NCI-H82 treated with DMSO at 0.1 percent for 48 hours (cell line): Measurements from ENCODE around the gene LMF1.
"Not testable (repeated sequence)": the region's sequence is repeated elsewhere in the genome, so short reads cannot be mapped to it uniquely, and the experiment has no call there.

ENCODE experiments used
- DNase-seq: peaks from one replicate; lab custom pipeline; 2025; ENCODE audit not compliant: unreplicated experiment; lab: John Stamatoyannopoulos, UW

LMF1 gene

DNA sequence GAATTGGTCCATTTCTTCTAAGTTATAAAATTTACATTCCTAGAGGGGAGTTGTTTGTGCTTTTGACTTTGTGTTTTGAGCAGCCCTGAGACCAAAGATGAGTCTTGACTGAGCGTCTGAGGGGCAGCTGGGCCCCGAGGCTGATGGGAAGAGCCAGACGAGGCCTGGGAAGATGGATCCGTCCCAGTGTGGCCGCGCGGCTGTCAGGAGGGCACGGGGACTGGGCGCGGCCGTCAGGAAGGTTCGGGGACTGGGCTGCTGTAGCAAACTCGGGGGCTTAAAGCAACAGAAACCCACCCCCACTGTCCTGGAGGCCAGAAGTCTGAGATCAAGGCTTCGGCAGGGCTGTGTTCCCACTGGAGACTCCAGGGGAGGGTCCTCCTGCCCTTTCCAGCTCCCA is 132.0 kb downstream of the LMF1 start:
- no peak for DNase-seq

DNA sequence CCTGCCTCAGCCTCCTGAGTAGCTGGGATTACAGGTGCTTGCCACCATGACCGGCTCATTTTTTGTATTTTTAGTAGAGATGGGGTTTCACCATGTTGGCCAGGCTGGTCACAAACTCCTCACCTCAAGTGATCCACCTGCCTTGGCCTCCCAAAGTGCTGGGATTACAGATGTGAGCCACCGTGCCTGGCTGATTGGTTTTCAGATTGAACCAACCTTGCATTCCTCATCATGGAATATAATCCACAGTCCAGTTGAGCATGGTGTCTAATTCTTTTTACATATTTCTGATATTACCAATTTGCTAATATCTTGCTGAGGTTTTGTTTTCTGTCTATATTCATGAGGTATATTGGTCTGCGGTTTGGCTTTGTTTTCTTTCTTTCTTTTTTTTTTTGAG is 134.0 kb downstream of the LMF1 start:
- not testable (repeated sequence) for DNase-seq

- no peak for DNase-seq
These were observed 134.6 kb downstream of the LMF1 start for GRCh38 chr16:836221-836620.

DNA sequence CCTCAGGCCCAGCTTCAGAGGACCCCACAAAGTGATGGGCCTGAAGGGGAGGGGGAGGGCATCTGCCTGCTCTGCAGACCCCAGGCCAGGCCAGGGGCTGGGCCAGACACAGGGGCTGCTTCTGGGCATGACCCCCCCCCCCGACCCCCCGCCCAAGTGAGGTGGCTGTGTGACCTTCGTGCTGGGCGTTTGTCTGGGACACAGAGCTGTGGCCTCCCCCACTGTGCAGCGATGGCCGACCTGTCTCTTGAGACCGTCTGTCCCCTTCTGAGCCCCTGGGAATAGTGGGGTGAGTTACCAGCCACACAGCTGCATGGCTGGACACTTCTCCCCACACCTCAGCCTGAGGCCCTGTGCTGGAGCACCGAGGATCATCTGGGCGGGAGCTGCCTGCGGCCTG is 135.4 kb downstream of the LMF1 start:
- DNase-seq: no peak

DNA sequence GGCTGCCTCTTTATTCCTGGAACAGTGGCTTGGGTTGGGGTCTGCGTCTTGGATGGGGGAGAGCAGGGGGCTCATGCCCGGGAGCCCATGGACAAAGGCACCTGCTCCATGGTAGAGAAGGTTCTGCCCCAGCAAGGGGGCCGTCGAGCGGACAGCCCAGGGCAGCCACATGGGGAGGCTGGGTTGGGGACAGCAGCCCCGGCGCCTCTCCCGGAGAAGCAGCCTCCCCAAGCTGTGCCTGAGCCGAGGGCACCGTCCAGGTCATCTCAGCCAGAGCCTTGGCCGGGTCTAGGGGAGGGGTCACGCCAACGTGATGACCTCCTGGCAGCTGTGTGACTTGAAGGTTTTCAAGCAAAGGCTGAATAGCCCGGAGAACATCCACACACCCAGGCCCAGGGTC is 137.4 kb downstream of the LMF1 start:
- no peak for DNase-seq

- DNase-seq: no peak
These were observed 138.0 kb downstream of the LMF1 start for GRCh38 chr16:832652-833336.

- no peak for DNase-seq
These were observed 139.0 kb downstream of the LMF1 start for GRCh38 chr16:831571-832413.

GRCh38 chr16:830871-831570 is 139.8 kb downstream of the LMF1 start:
- DNase-seq: no peak

DNA sequence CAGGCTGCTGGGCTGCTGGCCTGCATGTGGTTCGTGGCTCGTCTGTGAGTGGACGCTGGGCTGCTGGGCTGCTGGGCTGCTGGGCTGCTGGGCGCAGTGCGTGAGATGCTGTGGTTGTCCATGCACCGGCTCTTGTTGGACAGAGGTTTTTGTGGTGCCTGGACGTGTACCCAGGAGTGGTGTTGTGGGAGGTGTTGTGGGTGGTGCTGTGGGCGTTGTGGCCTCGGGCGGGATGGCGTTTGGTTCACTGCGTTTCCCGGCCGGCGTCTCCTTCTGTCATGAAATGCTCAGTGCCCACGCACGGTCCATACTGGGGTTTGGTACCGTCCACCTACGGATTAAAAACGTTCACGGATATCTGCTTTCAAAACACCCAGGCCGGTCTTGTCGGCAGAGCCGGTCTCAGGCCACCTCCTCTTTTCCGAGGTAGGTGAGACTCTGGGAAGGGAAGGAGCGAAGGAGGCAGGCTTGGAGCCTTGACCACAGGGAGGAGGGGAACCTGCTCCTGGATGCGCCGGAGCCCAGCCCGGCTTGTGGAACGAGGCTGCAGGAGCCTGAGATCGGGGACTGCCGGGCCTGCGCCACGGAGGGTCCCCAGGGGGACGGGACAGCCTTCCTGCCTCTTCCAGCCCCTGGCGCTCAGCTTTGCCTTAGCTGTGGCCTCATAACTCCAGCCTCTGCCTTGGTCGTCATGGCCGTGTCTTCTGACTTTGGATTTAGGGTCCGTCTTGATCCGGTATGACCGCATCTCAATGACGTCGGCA is 140.5 kb downstream of the LMF1 start:
- no peak for DNase-seq

DNA sequence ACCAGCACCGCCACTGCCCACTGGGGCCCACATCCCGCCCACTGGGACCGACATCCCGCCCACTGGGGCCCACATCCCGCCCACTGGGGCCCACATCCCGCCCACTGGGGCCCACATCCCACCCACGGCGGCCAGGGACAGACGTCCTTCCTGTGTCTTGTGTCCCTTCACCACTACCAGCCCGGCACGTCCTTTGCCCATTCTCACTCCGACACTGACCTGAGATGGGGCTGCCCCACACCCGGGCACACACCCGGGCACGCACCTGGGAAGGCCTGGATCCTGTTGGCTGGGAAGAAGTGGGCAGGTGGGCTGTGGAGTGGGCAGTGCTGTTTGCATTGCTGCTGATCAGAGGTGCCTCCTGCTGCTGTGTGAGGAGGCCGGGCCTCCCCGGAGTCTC is 141.9 kb downstream of the LMF1 start:
- DNase-seq: no peak

- DNase-seq: no peak
These were observed 143.3 kb downstream of the LMF1 start for GRCh38 chr16:827513-827912.

- no peak for DNase-seq
These were observed 145.3 kb downstream of the LMF1 start for GRCh38 chr16:825341-826061.

- no peak for DNase-seq
These were observed 146.2 kb downstream of the LMF1 start for GRCh38 chr16:824601-825000.

DNA sequence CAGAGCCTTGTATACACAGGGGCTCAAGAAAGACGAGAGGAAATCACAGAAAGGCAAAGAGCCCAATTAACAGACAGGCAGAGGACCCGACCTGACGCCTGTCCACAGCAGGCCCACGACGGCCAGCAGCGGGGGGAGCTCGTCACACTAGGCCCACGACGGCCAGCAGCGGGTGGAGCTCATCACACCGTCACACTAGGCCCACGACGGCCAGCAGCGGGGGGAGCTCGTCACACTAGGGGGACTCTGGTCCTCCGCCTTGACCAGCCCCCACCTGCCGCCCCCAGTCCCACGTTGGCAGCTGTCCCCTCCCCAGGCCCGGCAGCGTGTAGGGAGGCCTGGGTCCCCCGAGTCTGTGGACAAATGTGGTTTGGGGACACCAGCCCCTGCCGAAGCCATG is 146.6 kb downstream of the LMF1 start:
- no peak for DNase-seq

DNA sequence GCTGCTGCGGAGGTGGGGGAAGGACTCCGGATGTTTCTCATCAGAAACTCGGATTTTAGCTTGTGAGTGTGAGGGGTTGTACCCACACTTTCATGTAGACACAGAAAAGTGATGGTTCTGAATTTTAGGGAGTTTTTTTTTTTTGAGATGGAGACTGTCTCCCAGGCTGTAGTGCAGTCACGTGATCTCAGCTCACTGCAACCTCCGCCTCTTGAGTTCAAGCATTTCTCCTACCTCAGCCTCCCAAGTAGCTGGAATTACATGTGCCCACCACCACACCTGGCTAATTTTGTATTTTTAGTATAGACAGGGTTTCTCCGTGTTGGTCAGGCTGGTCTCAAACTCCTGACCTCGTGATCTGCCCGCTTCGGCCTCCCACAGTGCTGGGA is 147.9 kb downstream of the LMF1 start:
- no peak for DNase-seq

DNA sequence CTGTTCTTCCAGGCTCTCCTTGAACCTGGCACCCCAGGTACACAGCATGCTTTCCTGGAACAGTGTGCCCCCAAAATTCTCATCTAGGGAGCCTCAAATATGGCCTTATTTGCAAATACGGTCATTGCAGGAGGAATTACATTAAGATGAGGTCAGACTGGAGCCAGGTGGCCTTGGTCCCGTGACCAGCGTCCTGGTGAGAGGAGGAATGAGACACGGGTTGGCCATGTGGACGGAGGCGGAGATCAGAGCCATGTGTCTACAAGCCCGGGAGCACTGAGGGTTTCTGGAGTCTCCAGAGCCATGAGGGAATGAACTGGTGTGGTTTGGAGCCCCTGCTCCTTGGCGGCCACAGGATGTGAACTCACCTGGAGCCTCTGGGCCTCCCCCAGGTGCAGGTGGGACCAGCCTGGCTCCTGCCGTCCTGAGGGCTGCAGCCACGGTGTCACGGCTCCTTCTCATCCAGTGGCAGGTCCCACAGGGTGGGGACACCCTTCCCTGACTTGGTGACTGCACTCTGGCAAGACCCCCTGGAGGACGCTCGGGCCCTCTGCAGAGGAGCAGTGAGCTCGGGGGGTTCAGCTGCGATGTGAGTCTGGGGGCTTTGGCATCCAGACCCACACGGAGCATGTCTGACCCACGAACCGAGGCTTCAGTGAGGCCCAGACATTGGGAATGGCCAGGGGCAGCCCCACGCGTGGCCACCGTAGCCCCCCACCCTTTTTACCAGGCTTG is 148.4 kb downstream of the LMF1 start:
- DNase-seq: no peak

- DNase-seq: no peak
These were observed 149.0 kb downstream of the LMF1 start for GRCh38 chr16:821751-822150.

- no peak for DNase-seq
These were observed 150.0 kb downstream of the LMF1 start for GRCh38 chr16:820748-821147.

- not testable (repeated sequence) for DNase-seq
These were observed 150.8 kb downstream of the LMF1 start for GRCh38 chr16:820044-820408.
